ENCODE measurements around the gene ADORA1.

GRCh38 chr1:203183828-203184227, 56.3 kb downstream of the ADORA1 start:
- TF ChIP-seq, protein P1, sequence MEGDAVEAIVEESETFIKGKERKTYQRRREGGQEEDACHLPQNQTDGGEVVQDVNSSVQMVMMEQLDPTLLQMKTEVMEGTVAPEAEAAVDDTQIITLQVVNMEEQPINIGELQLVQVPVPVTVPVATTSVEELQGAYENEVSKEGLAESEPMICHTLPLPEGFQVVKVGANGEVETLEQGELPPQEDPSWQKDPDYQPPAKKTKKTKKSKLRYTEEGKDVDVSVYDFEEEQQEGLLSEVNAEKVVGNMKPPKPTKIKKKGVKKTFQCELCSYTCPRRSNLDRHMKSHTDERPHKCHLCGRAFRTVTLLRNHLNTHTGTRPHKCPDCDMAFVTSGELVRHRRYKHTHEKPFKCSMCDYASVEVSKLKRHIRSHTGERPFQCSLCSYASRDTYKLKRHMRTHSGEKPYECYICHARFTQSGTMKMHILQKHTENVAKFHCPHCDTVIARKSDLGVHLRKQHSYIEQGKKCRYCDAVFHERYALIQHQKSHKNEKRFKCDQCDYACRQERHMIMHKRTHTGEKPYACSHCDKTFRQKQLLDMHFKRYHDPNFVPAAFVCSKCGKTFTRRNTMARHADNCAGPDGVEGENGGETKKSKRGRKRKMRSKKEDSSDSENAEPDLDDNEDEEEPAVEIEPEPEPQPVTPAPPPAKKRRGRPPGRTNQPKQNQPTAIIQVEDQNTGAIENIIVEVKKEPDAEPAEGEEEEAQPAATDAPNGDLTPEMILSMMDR (conservative IDR thresholded peaks at IDR 0.05; ENCODE audit: low read depth, low read length): no peak
- TF ChIP-seq EZH2 (IDR thresholded peaks at IDR 0.05; ENCODE audit: borderline replicate concordance, low read depth, low read length, poor library complexity, severe bottlenecking): no peak
